HG02885 (cell line): ENCODE results near the gene TYSND1.
A peak's percentile ranks its signal among the peaks of the same experiment; 100 is the strongest.
"Not testable (repeated sequence)": the region's sequence is repeated elsewhere in the genome, so short reads cannot be mapped to it uniquely, and the experiment has no call there.

ENCODE experiments used
- ATAC-seq: cut with Tn5 transposase; IDR thresholded peaks from one replicate; pipeline ENCODE4 v1.9.1; 2021; ENCODE audit warnings: mild to moderate bottlenecking; ENCODE audit not compliant: unreplicated experiment, poor library complexity

Gene TYSND1

GRCh38 chr10:70166394-70166793, 19.9 kb upstream of the TYSND1 start:
- no peak for ATAC-seq

- ATAC-seq = no peak
These were observed 17.7 kb upstream of the TYSND1 start for GRCh38 chr10:70164163-70164562.

GRCh38 chr10:70163448-70163847, 16.9 kb upstream of the TYSND1 start:
- ATAC-seq = no peak

- peak; percentile 73 for ATAC-seq
These were observed 16.3 kb upstream of the TYSND1 start for GRCh38 chr10:70162892-70163201.

- peak; percentile 7 for ATAC-seq
These were observed 15.8 kb upstream of the TYSND1 start for GRCh38 chr10:70162151-70162891.

- no peak for ATAC-seq
These were observed 14.3 kb upstream of the TYSND1 start for GRCh38 chr10:70160798-70161197.

- ATAC-seq = not testable (repeated sequence)
These were observed 12.9 kb upstream of the TYSND1 start for GRCh38 chr10:70159366-70159765.

GRCh38 chr10:70158113-70158512, 11.6 kb upstream of the TYSND1 start:
- ATAC-seq = no peak

GRCh38 chr10:70155255-70155838, 8.8 kb upstream of the TYSND1 start:
- no peak for ATAC-seq

GRCh38 chr10:70148516-70148915, 2.0 kb upstream of the TYSND1 start:
- ATAC-seq = no peak

GRCh38 chr10:70147259-70147625, 742 bp upstream of the TYSND1 start:
- no peak for ATAC-seq

- peak; percentile 54 for ATAC-seq
These were observed 623 bp downstream of the TYSND1 start for GRCh38 chr10:70145666-70146488.

GRCh38 chr10:70145166-70145665, 1.3 kb downstream of the TYSND1 start:
- ATAC-seq = peak; percentile 13

GRCh38 chr10:70144372-70145110, 2.0 kb downstream of the TYSND1 start:
- no peak for ATAC-seq

- ATAC-seq = no peak
These were observed 3.9 kb downstream of the TYSND1 start for GRCh38 chr10:70142555-70142954.

GRCh38 chr10:70140297-70140696, 6.2 kb downstream of the TYSND1 start:
- ATAC-seq = no peak

GRCh38 chr10:70139997-70140250, 6.6 kb downstream of the TYSND1 start:
- no peak for ATAC-seq

GRCh38 chr10:70139151-70139996, 7.1 kb downstream of the TYSND1 start:
- ATAC-seq = no peak

GRCh38 chr10:70137927-70138883, 8.3 kb downstream of the TYSND1 start:
- ATAC-seq = no peak
